ENCODE measurements around the gene PRDX6.

GRCh38 chr1:173506437-173506836 lies 29.3 kb downstream of the PRDX6 start:
- TF ChIP-seq, protein P1, sequence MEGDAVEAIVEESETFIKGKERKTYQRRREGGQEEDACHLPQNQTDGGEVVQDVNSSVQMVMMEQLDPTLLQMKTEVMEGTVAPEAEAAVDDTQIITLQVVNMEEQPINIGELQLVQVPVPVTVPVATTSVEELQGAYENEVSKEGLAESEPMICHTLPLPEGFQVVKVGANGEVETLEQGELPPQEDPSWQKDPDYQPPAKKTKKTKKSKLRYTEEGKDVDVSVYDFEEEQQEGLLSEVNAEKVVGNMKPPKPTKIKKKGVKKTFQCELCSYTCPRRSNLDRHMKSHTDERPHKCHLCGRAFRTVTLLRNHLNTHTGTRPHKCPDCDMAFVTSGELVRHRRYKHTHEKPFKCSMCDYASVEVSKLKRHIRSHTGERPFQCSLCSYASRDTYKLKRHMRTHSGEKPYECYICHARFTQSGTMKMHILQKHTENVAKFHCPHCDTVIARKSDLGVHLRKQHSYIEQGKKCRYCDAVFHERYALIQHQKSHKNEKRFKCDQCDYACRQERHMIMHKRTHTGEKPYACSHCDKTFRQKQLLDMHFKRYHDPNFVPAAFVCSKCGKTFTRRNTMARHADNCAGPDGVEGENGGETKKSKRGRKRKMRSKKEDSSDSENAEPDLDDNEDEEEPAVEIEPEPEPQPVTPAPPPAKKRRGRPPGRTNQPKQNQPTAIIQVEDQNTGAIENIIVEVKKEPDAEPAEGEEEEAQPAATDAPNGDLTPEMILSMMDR (IDR thresholded peaks at IDR 0.05; ENCODE audit: extremely low read depth in 1 of 2, insufficient read depth in 1 of 2, low read depth in 1 of 2, low read length in 2 of 2) = no peak
- no peak for TF ChIP-seq EZH2 (IDR thresholded peaks at IDR 0.05; ENCODE audit: borderline replicate concordance, low read depth, low read length, severe bottlenecking)
- no peak for TF ChIP-seq POLR2A (IDR thresholded peaks at IDR 0.05; ENCODE audit: low read depth, low read length)
- TF ChIP-seq POLR2AphosphoS5 (IDR thresholded peaks at IDR 0.05; ENCODE audit: insufficient read depth, low read depth, low read length) = no peak
- no peak for TF ChIP-seq MAX (IDR thresholded peaks at IDR 0.05; ENCODE audit: insufficient read depth, insufficient read length)
- TF ChIP-seq GATA2 (IDR thresholded peaks at IDR 0.05; ENCODE audit: insufficient read depth, insufficient read length, low read depth, low read length) = no peak
- TF ChIP-seq JUN (IDR thresholded peaks at IDR 0.05; ENCODE audit: borderline replicate concordance, insufficient read depth, insufficient read length, low read depth) = no peak
- TF ChIP-seq MYC (IDR thresholded peaks at IDR 0.05; ENCODE audit: low read depth, low read length) = no peak
